LoVo (cell line): ENCODE measurements around the gene ARHGAP42.

Source experiments
- DNase-seq: peaks from one replicate; pipeline ENCODE4 v3.0.0-alpha.2; 2016; ENCODE audit warnings: low spot score

ARHGAP42 gene

GRCh38 chr11:100759106-100759505 lies 72.0 kb downstream of the ARHGAP42 start:
- DNase-seq, result no peak

GRCh38 chr11:100759856-100760255 lies 72.8 kb downstream of the ARHGAP42 start:
- no peak for DNase-seq

- DNase-seq, result peak; percentile 44
Observed at GRCh38 chr11:100760744-100761143, 73.7 kb downstream of the ARHGAP42 start.

GRCh38 chr11:100761841-100762240 lies 74.8 kb downstream of the ARHGAP42 start:
- DNase-seq, result no peak

GRCh38 chr11:100766764-100767163 lies 79.7 kb downstream of the ARHGAP42 start:
- no peak for DNase-seq

- DNase-seq, result no peak
Observed at GRCh38 chr11:100769165-100769564, 82.1 kb downstream of the ARHGAP42 start.

- DNase-seq, result no peak
Observed at GRCh38 chr11:100769617-100770016, 82.5 kb downstream of the ARHGAP42 start.

GRCh38 chr11:100774132-100774531 lies 87.0 kb downstream of the ARHGAP42 start:
- DNase-seq, result no peak

- DNase-seq, result peak; percentile 15
Observed at GRCh38 chr11:100774859-100775258, 87.8 kb downstream of the ARHGAP42 start.

GRCh38 chr11:100776212-100776896 lies 89.3 kb downstream of the ARHGAP42 start:
- peak; percentile 95 for DNase-seq

- DNase-seq, result peak; percentile 91
Observed at GRCh38 chr11:100777103-100777502, 90.0 kb downstream of the ARHGAP42 start.

GRCh38 chr11:100777736-100778135 lies 90.6 kb downstream of the ARHGAP42 start:
- DNase-seq, result peak; percentile 46

- no peak for DNase-seq
Observed at GRCh38 chr11:100778166-100778785, 91.2 kb downstream of the ARHGAP42 start.

- DNase-seq, result no peak
Observed at GRCh38 chr11:100780470-100780869, 93.4 kb downstream of the ARHGAP42 start.

- DNase-seq, result no peak
Observed at GRCh38 chr11:100785148-100785983, 98.3 kb downstream of the ARHGAP42 start.

- no peak for DNase-seq
Observed at GRCh38 chr11:100788561-100789295, 101.6 kb downstream of the ARHGAP42 start.

GRCh38 chr11:100789500-100789899 lies 102.4 kb downstream of the ARHGAP42 start:
- DNase-seq, result no peak

GRCh38 chr11:100790073-100790472 lies 103.0 kb downstream of the ARHGAP42 start:
- DNase-seq, result no peak

- DNase-seq, result no peak
Observed at GRCh38 chr11:100791103-100791502, 104.0 kb downstream of the ARHGAP42 start.

- DNase-seq, result no peak
Observed at GRCh38 chr11:100791860-100792259, 104.8 kb downstream of the ARHGAP42 start.

- DNase-seq, result no peak
Observed at GRCh38 chr11:100793525-100793924, 106.4 kb downstream of the ARHGAP42 start.

- DNase-seq, result no peak
Observed at GRCh38 chr11:100794446-100794845, 107.4 kb downstream of the ARHGAP42 start.
